SK-MEL-5 (cell line): ENCODE data around the gene CAMTA1. TPM values are rescaled to one million over a fixed set of nuclear protein-coding genes. Genes with fewer than 3 reads are reported as not detected.
"Not testable (repeated sequence)": the region's sequence is repeated elsewhere in the genome, so short reads cannot be mapped to it uniquely, and the experiment has no call there.

Experiments used
- DNase-seq: peaks from one replicate; pipeline ENCODE4 v3.0.0-alpha.2; 2016; ENCODE audit warnings: low read depth, low spot score
- in situ Hi-C: cut with HindIII; loops from 2 replicates; pipeline ENCODE4 v1.10.0; 2016; ENCODE audit warnings: low sequenced_read_pairs, high pct_unique_total_duplicates, low pct_unique_long_range_greater_than_20kb
- total RNA-seq: library from RNA; depleted of rRNA; stranded (reverse); fragments of >200 nt; shearing (Covaris generic); gene quantifications from 2 replicates; pipeline ENCODE4 v1.2.3, GENCODE V29; 2014

The CAMTA1 gene
- total RNA-seq, 1 experiment from 2014 or later, result 47.4 TPM

DNA sequence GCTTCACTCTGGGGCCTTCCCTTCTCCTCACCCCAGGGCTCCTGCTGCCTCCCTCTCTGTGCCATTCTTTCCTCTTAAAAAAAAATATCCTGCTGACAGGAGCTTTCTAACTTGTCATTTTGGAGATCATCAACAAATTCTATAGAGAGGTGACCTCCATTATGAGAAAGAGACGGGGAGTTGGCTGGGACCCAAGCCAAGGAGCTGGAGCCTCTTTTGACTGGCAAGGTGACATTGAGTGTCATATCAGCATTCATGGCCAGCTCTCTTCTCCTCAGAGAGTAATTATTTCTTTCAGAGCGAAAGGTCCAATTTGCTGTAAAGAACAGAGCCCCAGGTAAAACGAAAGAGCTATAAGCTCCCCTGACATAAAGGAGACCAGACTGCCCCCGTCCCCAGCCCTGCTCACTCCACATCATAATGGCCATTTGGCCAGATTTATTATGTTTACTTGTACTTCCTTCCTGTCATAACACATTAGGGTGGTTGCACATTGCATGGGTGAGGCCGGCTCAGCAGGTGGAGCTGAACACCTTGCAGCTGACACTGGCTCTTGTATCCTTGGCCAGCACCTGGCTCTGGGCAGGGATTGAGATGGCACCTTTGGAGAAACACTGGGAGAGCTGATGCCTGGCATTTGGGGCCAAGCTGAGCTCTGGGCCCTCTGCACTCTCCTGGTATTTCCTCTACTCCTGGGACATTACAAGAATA, 581.9 kb downstream of the CAMTA1 start:
- in situ Hi-C loops, result no loop called here
- DNase-seq, result no peak

GRCh38 chr1:7369866-7370265, 584.6 kb downstream of the CAMTA1 start:
- no peak for DNase-seq
- in situ Hi-C loops, result no loop called here

- no peak for DNase-seq
- in situ Hi-C loops, result no loop called here
Measured at GRCh38 chr1:7371926-7372325, 586.7 kb downstream of the CAMTA1 start.

- in situ Hi-C loops, result no loop called here
- DNase-seq, result no peak
Measured at GRCh38 chr1:7372477-7373120, 587.3 kb downstream of the CAMTA1 start.

DNA sequence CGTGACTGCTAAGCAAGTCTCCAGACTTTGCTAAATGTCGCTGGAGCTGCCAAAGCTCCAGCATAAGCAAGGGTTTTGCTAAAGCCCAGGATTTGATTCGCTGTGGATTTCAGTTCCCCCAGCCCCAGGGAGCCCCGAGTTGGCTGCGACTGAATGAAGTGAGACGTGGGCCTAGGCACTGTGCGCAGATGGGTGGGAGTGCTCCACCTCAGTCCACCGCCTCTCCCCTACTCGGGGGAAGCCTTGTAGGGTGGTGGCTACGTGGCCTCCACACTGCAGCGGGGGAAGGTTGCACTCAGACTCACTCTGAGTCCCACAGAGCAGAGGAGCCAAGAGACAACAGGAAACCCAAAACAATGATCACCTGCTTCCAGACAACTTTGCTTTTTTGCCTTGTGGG, 588.0 kb downstream of the CAMTA1 start:
- in situ Hi-C loops, result no loop called here
- DNase-seq, result no peak

DNA sequence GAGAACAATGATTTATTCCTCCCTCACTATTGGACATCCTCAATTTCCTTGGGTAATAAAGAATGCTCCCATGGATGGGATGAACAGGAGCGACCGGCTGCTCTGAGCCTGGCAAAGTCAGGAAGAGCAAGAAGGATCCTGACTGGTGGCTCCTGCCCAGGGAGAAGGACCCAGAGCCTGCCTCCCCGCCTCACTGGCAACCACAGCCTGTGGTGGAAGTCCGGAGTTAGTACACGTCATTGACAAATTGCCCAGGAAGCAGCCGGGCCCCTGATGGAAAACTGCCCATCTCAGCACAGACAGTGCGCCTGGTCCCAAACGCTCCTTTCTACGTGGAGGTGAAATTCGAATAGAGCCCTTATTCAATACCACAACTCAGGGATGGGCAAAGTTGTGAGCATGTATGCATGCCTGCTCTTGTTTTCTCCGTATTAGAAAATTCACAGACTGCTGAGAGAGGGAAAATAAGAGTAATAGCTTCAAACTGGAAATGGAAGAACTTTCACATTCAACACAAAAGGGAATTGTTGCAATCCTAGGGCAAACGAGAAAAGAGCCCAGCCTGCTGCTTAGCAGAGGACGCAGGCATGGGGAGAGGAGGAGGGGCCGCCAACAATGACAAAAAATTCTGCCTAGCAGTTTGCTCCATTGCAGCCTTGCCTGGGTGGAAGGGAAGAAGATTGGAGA, 588.8 kb downstream of the CAMTA1 start:
- DNase-seq, result no peak
- in situ Hi-C loops, result no loop called here

- in situ Hi-C loops, result no loop called here
- DNase-seq, result no peak
Measured at GRCh38 chr1:7374563-7375160, 589.4 kb downstream of the CAMTA1 start.

DNA sequence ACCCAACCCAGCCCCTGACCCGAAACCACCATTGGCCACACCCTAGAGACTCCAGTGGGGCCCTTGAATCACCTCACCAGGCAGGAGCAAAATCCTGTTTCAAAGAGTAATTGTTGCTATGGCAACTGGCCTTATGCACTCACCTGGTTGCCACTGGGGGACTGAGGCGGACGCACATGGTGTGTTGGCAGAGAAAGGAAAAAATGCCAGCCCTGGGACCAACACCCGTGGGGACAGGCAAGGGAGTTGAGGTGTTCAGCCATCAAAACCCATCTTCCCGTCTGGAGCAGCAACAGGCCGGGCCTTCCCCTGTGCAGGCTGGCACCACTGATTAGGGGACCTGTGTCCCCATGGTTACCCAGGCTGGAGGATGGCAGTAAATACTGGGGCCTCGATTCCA, 590.1 kb downstream of the CAMTA1 start:
- no peak for DNase-seq

GRCh38 chr1:7375781-7376660, 590.8 kb downstream of the CAMTA1 start:
- no peak for DNase-seq
- in situ Hi-C loops, result no loop called here

More for the DNA sequence above, 590.1 kb downstream of the CAMTA1 start:
- in situ Hi-C loops, result no loop called here

DNA sequence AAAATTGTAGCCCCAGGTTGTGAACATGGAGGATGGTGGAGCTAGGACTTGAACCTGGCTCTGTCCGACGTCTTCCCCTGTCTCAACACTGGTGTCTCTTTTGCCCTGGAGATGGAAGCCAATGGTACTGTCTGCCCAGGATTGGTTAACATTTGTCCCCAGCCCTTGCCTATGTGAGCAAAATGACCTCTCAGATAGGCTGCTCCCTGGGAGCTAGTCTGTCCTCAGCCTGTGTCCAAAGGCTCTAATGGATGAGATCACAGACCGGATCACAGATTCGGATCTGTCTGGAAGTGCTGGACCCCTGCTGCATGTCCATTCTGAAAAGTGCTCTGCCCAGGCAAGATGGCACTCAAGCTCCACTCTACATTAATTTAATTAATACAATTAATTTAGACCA, 591.4 kb downstream of the CAMTA1 start:
- in situ Hi-C loops, result no loop called here
- no peak for DNase-seq

GRCh38 chr1:7378346-7379130, 593.3 kb downstream of the CAMTA1 start:
- in situ Hi-C loops, result no loop called here
- DNase-seq, result no peak

GRCh38 chr1:7379441-7379971, 594.3 kb downstream of the CAMTA1 start:
- in situ Hi-C loops, result no loop called here
- DNase-seq, result peak; percentile 53

- in situ Hi-C loops, DNase-seq: not testable (repeated sequence)
Measured at GRCh38 chr1:7380068-7380467, 594.8 kb downstream of the CAMTA1 start.

DNA sequence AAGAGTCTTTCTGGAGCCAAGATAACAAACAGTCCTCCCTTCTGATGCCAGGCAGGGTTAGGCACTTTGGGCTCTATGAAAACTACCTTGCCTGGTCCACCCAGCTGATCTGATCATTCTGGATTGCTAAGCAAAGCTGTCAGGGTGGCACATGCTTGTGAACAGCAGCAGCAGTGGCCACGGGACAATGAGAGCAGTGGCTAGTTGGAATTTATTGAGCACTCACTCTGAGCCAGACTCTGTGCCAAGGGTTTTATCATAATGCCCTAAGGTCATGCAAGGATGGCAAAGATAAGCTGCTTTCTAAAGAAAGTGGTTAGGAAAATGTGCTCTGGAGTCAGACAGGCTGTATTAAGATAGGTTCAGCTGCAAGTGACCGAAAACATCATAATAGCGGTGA, 595.5 kb downstream of the CAMTA1 start:
- in situ Hi-C loops, result no loop called here
- peak; percentile 2 for DNase-seq

DNA sequence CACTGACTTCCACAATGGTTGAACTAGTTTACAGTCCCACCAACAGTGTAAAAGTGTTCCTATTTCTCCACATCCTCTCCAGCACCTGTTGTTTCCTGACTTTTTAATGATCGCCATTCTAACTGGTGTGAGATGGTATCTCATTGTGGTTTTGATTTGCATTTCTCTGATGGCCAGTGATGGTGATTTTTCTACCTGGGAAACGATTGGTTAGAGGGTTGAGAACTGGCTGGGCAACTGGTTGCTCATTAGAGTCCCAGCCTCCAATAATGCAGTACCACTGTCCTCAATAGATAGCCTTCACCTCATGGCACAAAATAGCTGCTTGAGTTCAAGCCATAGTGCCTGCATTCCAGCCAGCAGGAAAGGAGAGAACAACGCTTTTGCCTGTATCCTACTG, 596.5 kb downstream of the CAMTA1 start:
- DNase-seq, in situ Hi-C loops: not testable (repeated sequence)

DNA sequence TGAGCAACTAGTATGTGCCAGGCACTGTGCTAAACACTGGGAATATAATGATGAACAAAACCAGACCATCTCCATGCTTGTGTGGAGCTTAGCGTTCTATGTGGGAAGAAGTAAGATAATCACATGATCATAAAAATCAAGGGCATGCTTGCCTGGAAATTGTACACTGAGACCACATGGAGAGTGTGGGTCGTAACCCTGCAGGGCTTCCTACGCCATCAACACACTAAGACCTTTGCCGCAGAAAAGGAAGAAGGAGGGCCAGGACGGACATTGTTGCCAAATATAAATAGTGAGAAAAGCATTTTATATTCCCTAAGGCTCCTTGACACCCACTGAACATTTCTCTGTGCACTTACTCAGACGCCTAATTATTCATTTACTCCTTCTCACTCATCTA, 597.7 kb downstream of the CAMTA1 start:
- in situ Hi-C loops, result no loop called here

More for the DNA sequence above, 597.7 kb downstream of the CAMTA1 start:
- DNase-seq, result no peak
